AG04450 (cell line): ENCODE measurements around the gene FAM20C. TPM values are rescaled to one million over a fixed set of nuclear protein-coding genes. Genes with fewer than 3 reads are reported as not detected.

ENCODE experiments used
- CTCF ChIA-PET: fragments of 300-600, 350-600 bp; formaldehyde crosslinking; extraction: SDS; loops from one replicate; lab custom pipeline; 2022; ENCODE audit warnings: antibody characterized with exemption, inconsistent platforms; lab: Charles Lee
- POLR2A ChIA-PET: fragments of 350-600 bp; formaldehyde crosslinking; extraction: SDS; loops from one replicate; lab custom pipeline; 2021; ENCODE audit warnings: antibody characterized with exemption, inconsistent platforms; lab: Yijun Ruan, JAX
- DNase-seq: peaks from one replicate; pipeline ENCODE4 v3.0.0-alpha.2; 2011; ENCODE audit warnings: low read depth, low spot score
- H3K27ac ChIP-seq: one replicate; pipeline ENCODE4 v1.5.1; 2012; ENCODE audit warnings: low read depth, low read length, control low read depth
- H3K27me3 ChIP-seq: one replicate; pipeline ENCODE4 v1.6.0; 2012; ENCODE audit warnings: low read length; ENCODE audit not compliant: control insufficient read depth, insufficient read depth
- H3K4me3 ChIP-seq: 2 replicates; pipeline ENCODE4 v1.5.1; 2011; ENCODE audit warnings: mild to moderate bottlenecking, low read depth, low read length, control low read depth
- H3K9me3 ChIP-seq: 2 replicates; pipeline ENCODE4 v1.5.1; 2012; ENCODE audit warnings: low read length; ENCODE audit not compliant: control insufficient read depth, insufficient read depth
- polyA plus RNA-seq: library from polyadenylated mRNA; depleted of rRNA; stranded (reverse); fragments of >200 nt; gene quantifications from 2 replicates; pipeline ENCODE4 v1.2.3, GENCODE V29; 2011
- TF ChIP-seq, protein P1 (sequence below): IDR thresholded peaks from 2 replicates; pipeline ENCODE4 v1.5.1; 2011; ENCODE audit warnings: low read depth, low read length, control low read depth, inconsistent platforms

FAM20C gene
- polyA plus RNA-seq, 1 experiment: 34.5 TPM

- CTCF ChIA-PET: no interaction called here
- no peaks in the 10 kb centered on the region; the same call in 1 of the 2 replicates for H3K9me3 ChIP-seq
- TF ChIP-seq, protein P1, sequence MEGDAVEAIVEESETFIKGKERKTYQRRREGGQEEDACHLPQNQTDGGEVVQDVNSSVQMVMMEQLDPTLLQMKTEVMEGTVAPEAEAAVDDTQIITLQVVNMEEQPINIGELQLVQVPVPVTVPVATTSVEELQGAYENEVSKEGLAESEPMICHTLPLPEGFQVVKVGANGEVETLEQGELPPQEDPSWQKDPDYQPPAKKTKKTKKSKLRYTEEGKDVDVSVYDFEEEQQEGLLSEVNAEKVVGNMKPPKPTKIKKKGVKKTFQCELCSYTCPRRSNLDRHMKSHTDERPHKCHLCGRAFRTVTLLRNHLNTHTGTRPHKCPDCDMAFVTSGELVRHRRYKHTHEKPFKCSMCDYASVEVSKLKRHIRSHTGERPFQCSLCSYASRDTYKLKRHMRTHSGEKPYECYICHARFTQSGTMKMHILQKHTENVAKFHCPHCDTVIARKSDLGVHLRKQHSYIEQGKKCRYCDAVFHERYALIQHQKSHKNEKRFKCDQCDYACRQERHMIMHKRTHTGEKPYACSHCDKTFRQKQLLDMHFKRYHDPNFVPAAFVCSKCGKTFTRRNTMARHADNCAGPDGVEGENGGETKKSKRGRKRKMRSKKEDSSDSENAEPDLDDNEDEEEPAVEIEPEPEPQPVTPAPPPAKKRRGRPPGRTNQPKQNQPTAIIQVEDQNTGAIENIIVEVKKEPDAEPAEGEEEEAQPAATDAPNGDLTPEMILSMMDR: no peak
- peaks cover 5% of the 10 kb centered on the region for H3K27me3 ChIP-seq
- no peak overlapping the region for H3K4me3 ChIP-seq
- POLR2A ChIA-PET: interaction anchor here (2.8 kb wide), 1 partner anchor 38 kb away, joined by 13 read pairs; the partner anchor contains the start of gene FAM20C
- no peak for DNase-seq
- peak overlapping the region; percentile 11 for H3K27ac ChIP-seq
Observed at GRCh38 chr7:154096-154799, 38.1 kb upstream of the FAM20C start.

DNA sequence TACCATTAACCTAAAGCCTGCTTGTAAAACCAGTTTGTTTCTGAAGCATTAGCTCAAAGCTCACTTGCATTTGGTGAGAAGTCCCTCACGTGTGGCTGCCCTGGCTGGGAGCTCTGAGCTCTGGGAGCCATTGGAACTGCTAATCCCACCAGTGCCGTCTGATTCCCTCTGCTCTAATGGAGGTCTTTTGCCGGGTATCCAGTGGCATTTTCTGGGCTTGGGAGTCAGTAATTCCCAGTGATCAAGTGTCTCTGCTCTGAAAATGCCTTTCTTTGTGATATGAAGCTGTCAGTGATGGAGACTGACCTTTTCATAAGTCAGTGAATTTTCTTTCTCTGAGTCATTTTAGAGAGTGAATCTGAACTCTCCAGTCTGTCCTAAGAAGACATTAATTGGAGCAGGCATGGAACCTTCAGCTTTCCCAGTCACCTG lies 36.9 kb upstream of the FAM20C start:
- Histone ChIP-seq H3K9me3 (no peaks in the 10 kb centered on the region; the same call in 1 of the 2 replicates), H3K27me3 (peaks cover 9% of the 10 kb centered on the region), H3K4me3 (no peak overlapping the region), H3K27ac (no peak overlapping the region)
- TF ChIP-seq, protein P1: no peak
- POLR2A ChIA-PET: interaction anchor here (0.6 to 2.8 kb wide), 3 partner anchors 25 to 37 kb away, joined by 3 to 13 read pairs (median 3); partner anchors contain the start of gene FAM20C
- no peak for DNase-seq
- CTCF ChIA-PET: no interaction called here

GRCh38 chr7:156111-157007 lies 36.0 kb upstream of the FAM20C start:
- Histone ChIP-seq H3K27me3 (peaks cover 15% of the 10 kb centered on the region), H3K4me3 (no peak overlapping the region), H3K27ac (no peak overlapping the region), H3K9me3 (no peaks in the 10 kb centered on the region; the same call in 1 of the 2 replicates)
- TF ChIP-seq, protein P1: no peak
- ChIA-PET CTCF (interaction anchor here (1.0 kb wide), 1 partner anchor 36 kb away, joined by 3 read pairs; the partner anchor contains the start of gene FAM20C), POLR2A (interaction anchor here (0.6 to 2.8 kb wide), 3 partner anchors 26 to 36 kb away, joined by 3 to 13 read pairs (median 3); partner anchors contain the start of gene FAM20C)
- DNase-seq: no peak

DNA sequence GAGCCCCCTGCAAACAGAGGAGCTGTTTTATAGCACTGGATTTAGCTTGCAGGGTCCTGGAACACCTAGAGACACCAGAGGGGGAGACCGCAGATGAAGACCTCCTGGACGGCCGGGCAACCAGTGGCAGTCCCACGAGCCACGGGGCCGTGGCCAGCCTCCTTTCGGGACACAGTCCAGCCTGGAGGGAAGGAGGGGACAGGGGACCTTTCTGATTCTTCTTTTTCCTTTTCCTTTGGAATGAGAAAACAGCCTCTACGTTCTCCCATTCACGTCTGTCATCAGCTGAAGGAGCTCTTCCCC lies 35.4 kb upstream of the FAM20C start:
- Histone ChIP-seq H3K27me3 (peaks cover 15% of the 10 kb centered on the region), H3K27ac (no peak overlapping the region), H3K4me3 (no peak overlapping the region), H3K9me3 (no peaks in the 10 kb centered on the region; the same call in 1 of the 2 replicates)
- DNase-seq: no peak
- TF ChIP-seq, protein P1: no peak
- ChIA-PET CTCF (interaction anchor here (1.0 kb wide), 1 partner anchor 35 kb away, joined by 3 read pairs; the partner anchor contains the start of gene FAM20C), POLR2A (no interaction called here)
